Activated naive CD8-positive, alpha-beta T cell treated with anti-CD3 and anti-CD28 coated beads for 36 hours (primary cell): ENCODE results near the gene DAGLA. TPM values are rescaled to one million over a fixed set of nuclear protein-coding genes. Genes with fewer than 3 reads are reported as not detected.

ENCODE experiments used
- DNase-seq: peaks from one replicate; pipeline ENCODE4 v3.0.0; 2021
- H3K27ac Mint-ChIP-seq: one replicate; pipeline ENCODE4 v1.8.0; 2022; ENCODE audit warnings: mild to moderate bottlenecking, moderate library complexity, mixed read lengths
- H3K27me3 Mint-ChIP-seq: one replicate; pipeline ENCODE4 v1.8.0; 2022; ENCODE audit warnings: mild to moderate bottlenecking, mixed read lengths
- H3K36me3 Mint-ChIP-seq: one replicate; pipeline ENCODE4 v1.8.0; 2021; ENCODE audit warnings: mild to moderate bottlenecking, mixed read lengths
- H3K4me1 Mint-ChIP-seq: one replicate; pipeline ENCODE4 v1.8.0; 2021; ENCODE audit warnings: mixed read lengths
- H3K4me3 Mint-ChIP-seq: one replicate; pipeline ENCODE4 v1.8.0; 2022; ENCODE audit warnings: mild to moderate bottlenecking, moderate library complexity, mixed read lengths
- H3K9me3 Mint-ChIP-seq: one replicate; pipeline ENCODE4 v1.8.0; 2022; ENCODE audit warnings: mixed read lengths
- total RNA-seq, 2 experiments: library from RNA; stranded (reverse); gene quantifications; one replicate each; pipeline ENCODE4 v1.2.3, GENCODE V29; 2021

Gene DAGLA
- total RNA-seq, 2 experiments from 2014 or later = 0.12 to 0.22 TPM

DNA sequence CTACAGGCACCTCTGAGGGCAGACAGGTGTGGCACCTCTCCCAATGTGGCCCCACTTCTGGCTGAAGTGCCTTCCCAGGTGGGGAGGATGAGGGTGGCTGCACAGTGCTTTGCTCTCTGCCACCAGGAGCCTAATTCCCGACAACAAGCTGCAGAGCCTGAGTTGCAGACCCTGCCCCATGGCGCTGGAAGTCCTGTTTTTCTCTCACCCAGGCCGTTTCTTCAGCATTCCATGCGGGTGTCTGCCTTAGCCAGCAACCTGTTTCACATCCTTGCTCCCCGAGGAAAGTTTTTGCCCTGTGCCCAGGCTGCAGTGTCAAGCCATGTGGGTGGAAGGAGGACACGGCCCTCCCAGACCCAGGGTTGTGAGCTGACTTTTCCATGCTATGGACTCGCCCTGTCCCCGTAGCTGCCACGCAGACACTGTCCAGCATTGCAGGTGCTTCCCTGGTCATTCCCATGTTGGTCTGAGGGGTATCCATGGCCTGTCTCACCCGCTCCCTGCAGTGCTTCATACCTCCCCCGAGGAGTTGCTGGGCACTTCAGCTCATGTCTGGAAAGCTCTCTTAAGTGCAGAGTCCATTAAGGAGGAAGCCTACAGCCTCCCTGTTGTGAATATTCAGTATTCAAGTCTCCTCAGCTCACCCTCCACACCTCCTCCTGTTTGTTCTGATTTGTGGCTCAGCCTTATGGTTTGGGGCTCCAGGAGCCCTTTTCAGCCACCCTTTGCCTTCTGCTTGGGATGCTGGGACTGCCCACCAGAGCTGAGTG, 2.9 kb downstream of the DAGLA start:
- H3K4me1 Mint-ChIP-seq = peaks cover 3% of the 10 kb centered on the region

DNA sequence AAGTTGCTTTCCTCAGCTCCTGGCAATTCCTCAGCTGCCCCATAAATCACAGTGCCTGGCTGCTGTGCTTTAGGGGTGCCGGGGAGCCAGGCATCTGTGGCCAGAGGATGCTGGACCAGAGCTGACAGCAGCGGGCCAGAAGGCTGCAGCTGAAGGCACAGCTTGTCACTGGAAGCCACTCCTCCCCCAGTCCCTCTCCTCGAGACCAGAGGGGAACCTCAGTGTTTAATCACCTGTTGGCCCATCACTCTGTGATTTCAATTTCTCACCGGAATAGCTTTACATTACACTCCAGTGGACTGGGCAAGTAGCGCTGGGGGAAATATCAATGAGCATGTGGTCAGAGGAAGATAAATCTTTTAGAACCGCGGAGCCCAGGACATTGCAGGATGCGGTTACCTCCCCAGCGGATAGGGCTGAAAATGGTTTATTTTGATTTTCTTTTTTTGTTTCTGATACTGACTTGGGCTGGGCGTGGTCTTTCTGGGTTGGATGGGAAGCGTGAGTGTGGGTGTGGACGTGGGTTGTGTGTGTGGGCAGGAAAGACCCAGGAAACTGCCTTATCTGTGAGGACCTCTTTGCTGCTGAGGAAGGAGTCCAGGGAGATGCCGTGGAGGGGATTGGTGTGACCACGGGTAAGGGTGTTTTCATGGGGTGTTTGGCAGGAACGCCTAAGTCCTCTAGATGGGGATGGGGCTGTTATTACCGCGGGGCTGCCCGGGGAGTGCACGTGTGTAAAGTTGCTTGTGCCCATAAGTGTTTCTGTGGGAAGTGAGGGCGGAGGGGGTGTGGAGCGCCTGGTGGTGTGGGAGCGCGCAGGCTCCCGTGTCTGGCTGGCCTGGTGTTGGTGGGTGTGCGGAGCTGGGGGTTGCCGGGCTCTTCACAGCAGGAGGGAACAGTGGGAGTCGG, 4.0 kb downstream of the DAGLA start:
- Mint-ChIP-seq H3K27me3 (peaks cover 3% of the 10 kb centered on the region), H3K4me3 (no peak overlapping the region), H3K9me3 (no peaks in the 10 kb centered on the region), H3K27ac (no peak overlapping the region), H3K36me3 (no peaks in the 10 kb centered on the region), H3K4me1 (peaks cover 3% of the 10 kb centered on the region)
- DNase-seq = no peak

More for the DNA sequence above, 2.9 kb downstream of the DAGLA start:
- Mint-ChIP-seq H3K27me3 (peaks cover 2% of the 10 kb centered on the region), H3K4me3 (no peak overlapping the region), H3K9me3 (no peaks in the 10 kb centered on the region), H3K36me3 (no peaks in the 10 kb centered on the region), H3K27ac (no peak overlapping the region)
- no peak for DNase-seq

DNA sequence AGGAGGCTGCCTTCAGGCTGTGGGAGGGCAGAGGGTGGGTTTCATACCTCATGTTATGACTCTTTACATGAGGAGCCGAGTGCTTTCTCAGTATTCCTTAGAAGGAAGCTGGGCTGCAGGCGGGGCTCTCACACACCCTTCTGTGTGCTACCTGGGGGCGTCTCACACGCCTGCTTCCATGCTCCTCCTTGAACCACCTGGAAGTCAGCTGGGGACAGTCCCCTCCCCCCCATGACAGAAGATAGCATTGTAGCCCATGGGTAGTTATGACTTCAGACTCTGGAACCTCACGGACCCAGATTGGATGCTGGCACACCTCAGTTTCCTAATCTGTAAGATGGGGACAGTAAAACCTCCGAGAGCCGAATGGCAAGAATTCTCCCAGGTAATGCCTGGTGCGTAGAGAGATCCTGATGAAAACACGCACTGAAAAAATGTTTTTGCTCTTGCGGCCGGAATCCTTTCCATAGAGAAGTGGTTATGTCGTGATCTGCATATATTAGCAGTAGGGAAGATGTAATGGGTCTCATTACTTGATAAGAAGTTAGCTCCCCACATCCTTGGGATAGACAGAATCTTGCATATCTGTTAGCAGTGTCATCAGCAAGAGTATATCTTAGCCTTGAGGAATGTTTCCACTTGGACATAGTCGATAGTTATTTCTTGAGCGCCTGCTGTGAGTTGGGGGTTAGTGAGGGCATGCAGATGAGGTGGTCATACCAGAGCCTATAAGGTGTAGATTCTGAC, 4.9 kb downstream of the DAGLA start:
- no peak overlapping the region for H3K4me3 Mint-ChIP-seq
- H3K9me3 Mint-ChIP-seq = no peaks in the 10 kb centered on the region

DNA sequence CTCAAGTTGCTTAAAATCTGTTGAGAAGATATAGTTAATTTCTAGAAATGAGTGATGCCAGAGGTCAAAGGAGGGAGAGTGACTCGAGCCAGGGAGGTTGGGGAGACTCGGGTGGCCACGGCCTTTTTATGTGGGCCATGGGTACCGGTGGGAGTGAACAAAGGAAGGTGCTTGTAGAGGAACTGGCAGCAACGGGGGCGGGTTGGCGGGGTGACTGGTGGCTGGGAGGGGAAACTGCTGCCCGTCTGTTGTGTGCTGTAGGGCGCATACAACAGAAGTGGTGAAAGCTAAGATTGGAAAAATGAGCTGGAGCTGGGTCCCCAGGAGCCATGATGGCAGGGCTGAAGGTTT, 5.4 kb downstream of the DAGLA start:
- Mint-ChIP-seq H3K4me1 (peaks cover 3% of the 10 kb centered on the region), H3K27me3 (peaks cover 4% of the 10 kb centered on the region), H3K9me3 (no peaks in the 10 kb centered on the region), H3K36me3 (no peaks in the 10 kb centered on the region), H3K4me3 (no peak overlapping the region), H3K27ac (no peak overlapping the region)
- no peak for DNase-seq

More for the DNA sequence above, 4.9 kb downstream of the DAGLA start:
- DNase-seq = no peak
- Mint-ChIP-seq H3K27ac (no peak overlapping the region), H3K36me3 (no peaks in the 10 kb centered on the region), H3K4me1 (peaks cover 3% of the 10 kb centered on the region), H3K27me3 (peaks cover 4% of the 10 kb centered on the region)

DNA sequence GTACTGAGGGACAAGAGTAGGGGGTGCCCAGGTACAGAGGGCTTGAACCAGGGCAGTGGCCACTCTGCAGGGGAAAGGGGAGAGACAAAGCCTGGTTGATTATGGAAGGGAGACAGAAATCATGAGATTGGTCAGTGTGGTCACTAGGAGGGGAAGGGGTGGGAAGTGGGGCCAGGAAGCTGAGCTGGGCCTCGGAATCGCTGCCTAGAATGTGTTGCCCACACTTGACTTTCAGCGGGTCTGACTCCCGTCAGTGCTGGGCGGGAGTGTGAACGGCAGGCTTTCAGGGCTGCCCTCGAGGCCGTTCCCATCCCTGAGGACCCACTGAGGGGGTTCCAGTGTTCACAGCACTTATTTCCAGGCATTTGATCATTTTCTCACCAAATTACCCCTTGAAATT, 5.9 kb downstream of the DAGLA start:
- DNase-seq = no peak
- Mint-ChIP-seq H3K27ac (no peak overlapping the region), H3K4me3 (no peak overlapping the region), H3K9me3 (no peaks in the 10 kb centered on the region), H3K27me3 (peaks cover 4% of the 10 kb centered on the region), H3K36me3 (no peaks in the 10 kb centered on the region), H3K4me1 (no peaks in the 10 kb centered on the region)

DNA sequence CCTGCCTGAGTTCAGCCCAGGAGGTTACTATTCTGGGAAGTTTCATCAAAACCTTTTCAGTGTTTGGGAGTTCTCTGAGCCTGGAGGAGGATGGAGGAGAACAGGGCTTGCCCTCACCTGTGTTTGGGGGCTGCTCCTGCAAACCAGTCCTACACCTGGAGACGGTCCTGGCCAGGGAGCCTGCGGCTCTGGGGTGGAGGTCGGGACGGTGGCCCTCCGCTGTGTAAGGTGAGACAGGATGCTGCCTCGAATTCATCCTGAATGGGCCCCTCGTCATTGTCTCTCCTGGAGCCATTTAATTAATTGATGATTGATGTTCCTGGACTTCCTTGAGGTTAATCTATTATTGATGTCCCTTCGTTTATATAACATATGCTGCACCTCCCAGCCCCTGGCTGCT, 6.3 kb downstream of the DAGLA start:
- Mint-ChIP-seq H3K4me3 (no peak overlapping the region), H3K36me3 (no peaks in the 10 kb centered on the region), H3K27ac (no peak overlapping the region), H3K27me3 (peaks cover 4% of the 10 kb centered on the region), H3K4me1 (no peaks in the 10 kb centered on the region), H3K9me3 (no peaks in the 10 kb centered on the region)
- DNase-seq = no peak

DNA sequence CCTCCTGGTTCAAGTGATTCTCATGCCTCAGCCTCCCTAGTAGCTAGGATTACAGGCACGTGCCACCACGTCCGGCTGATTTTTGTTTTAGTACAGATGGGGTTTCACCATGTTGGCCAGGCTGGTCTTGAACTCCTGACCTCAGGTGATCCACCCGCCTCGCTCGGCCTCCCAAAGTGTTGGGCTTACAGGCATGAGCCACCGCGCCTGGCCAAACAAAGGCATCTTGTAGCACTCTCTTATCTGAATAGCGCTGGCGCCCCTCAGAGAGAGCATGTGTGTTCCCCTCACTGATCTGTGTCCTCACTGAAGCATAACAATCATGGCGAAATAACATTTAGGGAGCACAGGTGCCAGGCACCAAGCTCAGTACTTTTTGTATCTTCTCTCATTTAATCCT, 7.2 kb downstream of the DAGLA start:
- no peaks in the 10 kb centered on the region for H3K36me3 Mint-ChIP-seq
- H3K27me3 Mint-ChIP-seq = peaks cover 4% of the 10 kb centered on the region
- H3K4me3 Mint-ChIP-seq = no peak overlapping the region
- H3K27ac Mint-ChIP-seq = no peak overlapping the region
- DNase-seq = no peak
- no peaks in the 10 kb centered on the region for H3K4me1 Mint-ChIP-seq
- no peaks in the 10 kb centered on the region for H3K9me3 Mint-ChIP-seq

DNA sequence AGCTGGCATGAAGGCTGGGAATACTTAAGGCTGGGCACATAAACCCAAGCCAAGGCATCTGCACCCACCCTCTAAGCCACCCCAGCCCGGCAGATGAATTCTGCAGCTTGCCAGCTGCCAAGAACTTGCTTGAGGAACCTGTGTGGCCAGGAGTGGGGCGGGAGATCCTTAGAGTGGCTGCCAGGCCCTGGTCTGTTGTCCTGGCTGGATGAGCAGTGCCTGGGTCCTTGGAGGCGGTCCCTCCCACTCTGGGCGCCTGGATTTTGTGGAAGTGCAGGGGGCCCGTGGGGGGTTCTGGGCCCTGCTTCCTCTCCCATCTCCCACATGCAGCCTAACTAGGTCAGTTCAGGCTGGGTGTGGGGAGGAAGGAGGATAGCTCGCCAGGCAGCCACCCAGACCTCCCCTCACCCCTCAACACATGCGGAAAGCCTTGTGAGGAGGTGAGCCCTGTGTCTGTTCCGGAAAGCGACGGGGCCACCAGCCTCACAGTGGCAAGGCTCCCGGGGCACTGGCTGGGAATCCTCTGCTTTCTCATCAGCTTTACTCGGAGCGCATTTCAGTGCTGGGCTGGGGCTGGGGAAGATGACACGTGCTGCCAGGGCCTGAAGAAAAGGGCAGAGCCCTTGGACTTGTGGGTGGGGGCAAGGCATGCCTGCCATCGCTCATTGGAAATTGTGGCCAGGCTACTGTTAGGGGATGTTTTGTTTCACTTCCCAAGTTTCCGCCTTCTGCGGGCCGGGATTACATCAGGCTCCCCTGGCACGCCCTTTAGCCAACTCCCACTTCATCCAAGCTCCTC, 8.4 kb downstream of the DAGLA start:
- H3K4me3 Mint-ChIP-seq = no peak overlapping the region
- DNase-seq = no peak
- no peaks in the 10 kb centered on the region for H3K4me1 Mint-ChIP-seq
- no peaks in the 10 kb centered on the region for H3K9me3 Mint-ChIP-seq
- peaks cover 4% of the 10 kb centered on the region for H3K27me3 Mint-ChIP-seq
- H3K36me3 Mint-ChIP-seq = no peaks in the 10 kb centered on the region
- no peak overlapping the region for H3K27ac Mint-ChIP-seq

DNA sequence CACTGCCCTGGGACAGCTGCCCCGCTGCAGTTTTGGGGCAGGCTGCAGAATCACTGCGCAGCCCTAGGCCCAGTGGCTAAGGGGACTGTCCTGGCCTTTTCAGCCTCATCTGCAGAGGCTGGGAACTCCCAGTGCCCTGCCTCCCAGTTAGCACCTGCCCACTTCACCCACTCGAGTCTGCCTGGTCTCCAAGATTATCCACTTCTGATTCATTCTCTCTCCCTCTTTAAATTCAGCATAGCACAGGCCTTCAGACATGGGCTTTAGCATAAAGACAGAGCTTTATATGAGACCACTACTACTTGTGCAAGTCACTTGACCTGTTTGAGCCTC, 8.9 kb downstream of the DAGLA start:
- Mint-ChIP-seq H3K36me3 (no peaks in the 10 kb centered on the region), H3K4me1 (no peaks in the 10 kb centered on the region), H3K27me3 (peaks cover 4% of the 10 kb centered on the region), H3K4me3 (no peak overlapping the region), H3K27ac (no peak overlapping the region), H3K9me3 (no peaks in the 10 kb centered on the region)
- DNase-seq = no peak

DNA sequence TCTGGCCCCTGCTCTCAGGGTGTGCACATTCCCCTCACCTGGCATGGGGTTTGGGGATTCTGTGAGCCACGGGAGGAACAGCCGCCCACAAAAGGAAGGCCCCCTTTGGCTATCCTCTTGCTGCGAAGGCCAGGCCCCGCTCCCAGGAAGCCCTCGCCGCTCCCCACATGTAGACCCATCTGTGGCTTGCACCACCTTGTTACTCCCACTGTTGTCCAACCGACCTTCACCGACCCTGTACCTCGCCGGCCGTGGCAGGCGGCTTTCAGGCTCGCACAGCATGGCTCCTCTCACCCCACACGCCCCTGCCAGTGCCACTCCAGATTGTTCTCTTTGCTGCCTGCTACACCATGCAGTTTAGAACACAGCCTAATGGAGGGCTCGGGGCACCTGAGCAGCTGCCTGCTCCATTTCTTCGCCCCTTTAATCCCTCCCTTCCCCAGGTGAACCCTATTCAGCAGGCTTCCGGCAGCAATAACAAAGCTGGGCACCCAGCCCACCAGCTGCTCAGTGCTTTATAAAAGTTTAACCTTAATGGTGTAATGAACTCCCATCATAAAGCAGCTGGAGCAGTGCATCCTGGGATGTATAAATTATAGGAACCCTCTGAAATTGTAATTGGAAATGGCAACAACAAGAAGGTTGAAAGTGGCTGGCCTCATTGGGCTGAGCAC, 10.7 kb downstream of the DAGLA start:
- H3K4me3 Mint-ChIP-seq = no peak overlapping the region
- H3K9me3 Mint-ChIP-seq = no peaks in the 10 kb centered on the region
- H3K4me1 Mint-ChIP-seq = peaks cover 4% of the 10 kb centered on the region
- DNase-seq = no peak
- H3K36me3 Mint-ChIP-seq = no peaks in the 10 kb centered on the region
- no peak overlapping the region for H3K27ac Mint-ChIP-seq
- peaks cover 4% of the 10 kb centered on the region for H3K27me3 Mint-ChIP-seq

DNA sequence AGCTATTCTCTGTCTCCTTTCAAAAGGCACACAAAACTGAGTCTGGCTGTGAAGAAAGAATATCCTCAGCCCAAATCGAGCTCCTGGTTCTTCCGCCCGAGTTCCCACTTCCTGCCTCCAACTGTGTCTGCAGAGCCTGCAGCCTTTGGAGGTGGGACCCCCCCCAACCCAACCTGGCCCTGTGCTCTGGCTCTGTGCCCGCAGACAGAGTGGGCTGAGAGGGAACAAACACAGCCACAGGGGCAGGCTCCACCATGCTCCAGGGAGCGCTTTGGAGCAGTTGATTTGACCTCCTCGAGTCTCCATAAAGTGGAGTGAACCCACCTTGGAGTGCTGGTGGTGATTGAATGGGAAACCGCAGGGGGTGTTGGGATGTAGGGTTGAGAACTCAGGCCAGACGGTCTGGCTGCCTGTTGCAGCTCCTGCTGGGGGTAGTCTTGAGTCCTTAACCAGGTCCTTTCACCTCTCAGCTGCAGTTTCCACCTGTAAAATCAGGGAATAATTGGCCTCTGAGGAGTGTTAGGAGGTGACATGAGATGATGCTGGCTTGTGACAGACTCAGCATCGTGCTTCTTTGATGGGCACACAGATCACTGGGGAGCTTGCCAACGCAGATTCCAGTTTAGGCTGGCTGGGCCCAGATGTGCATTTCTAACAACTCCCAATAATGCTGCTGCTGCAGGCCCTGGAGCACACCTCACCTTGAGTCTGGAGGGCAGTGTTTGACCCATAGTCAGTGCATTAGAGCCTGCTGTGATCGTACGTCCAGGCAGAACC, 11.4 kb downstream of the DAGLA start:
- Mint-ChIP-seq H3K27me3 (peaks cover 4% of the 10 kb centered on the region), H3K9me3 (no peaks in the 10 kb centered on the region), H3K27ac (no peak overlapping the region), H3K4me1 (peaks cover 9% of the 10 kb centered on the region), H3K36me3 (no peaks in the 10 kb centered on the region), H3K4me3 (no peak overlapping the region)
- no peak for DNase-seq

DNA sequence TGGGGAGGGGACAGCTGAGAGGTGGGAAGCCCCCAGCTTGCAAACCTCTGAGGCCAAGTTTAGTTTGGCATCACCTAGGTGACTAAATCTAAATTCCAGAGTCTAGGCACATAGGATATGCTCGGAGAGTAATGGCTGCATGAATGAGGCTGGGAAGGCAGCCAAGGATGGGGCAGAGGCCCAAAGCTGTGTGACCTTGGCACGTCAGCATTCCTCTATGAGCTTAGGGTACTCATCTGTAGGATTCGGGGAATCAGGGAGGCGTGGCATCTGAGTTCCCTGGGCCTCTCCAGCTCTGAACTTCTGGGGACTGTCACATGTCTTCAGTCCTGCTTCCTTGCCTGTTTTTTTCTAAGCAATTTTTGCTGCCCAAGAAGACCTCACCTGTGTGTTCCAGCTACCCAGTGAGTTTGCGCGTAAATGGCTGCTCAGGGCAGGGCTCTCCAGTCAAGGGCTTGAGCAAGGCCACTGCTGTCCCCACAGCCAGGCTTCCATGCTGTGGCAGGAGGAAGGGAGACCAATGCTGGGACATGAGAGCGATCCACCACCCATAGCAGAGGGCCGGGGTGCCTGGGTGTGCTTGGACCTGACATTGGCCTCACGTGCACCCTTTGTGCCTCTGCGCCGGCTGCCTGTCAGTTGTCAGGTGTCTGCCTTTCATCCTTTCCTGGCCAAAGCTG, 13.9 kb downstream of the DAGLA start:
- no peaks in the 10 kb centered on the region for H3K9me3 Mint-ChIP-seq
- no peak for DNase-seq
- H3K4me3 Mint-ChIP-seq = no peak overlapping the region
- peaks cover 3% of the 10 kb centered on the region for H3K27me3 Mint-ChIP-seq
- peaks cover 20% of the 10 kb centered on the region for H3K4me1 Mint-ChIP-seq
- H3K27ac Mint-ChIP-seq = no peak overlapping the region
- H3K36me3 Mint-ChIP-seq = no peaks in the 10 kb centered on the region

DNA sequence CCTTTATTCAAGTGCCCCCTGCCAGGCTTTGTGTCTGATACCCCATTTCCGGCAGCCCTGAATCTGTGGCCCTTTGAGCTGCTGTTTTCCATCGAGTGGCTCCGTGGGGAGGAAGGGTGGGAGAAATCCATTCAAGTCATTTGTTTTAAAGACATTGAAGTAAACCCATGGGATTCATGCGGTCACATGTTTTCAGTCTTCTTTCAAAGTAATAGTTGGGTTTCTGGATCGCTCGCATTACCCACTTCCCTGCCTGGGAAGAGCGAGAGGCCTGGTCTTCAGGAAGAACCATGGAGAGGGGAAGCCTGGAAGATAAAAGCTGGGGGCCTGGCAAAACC, 14.4 kb downstream of the DAGLA start:
- DNase-seq = no peak
- Mint-ChIP-seq H3K9me3 (no peaks in the 10 kb centered on the region), H3K27ac (no peak overlapping the region), H3K4me3 (no peak overlapping the region), H3K36me3 (no peaks in the 10 kb centered on the region), H3K27me3 (no peaks in the 10 kb centered on the region), H3K4me1 (peaks cover 20% of the 10 kb centered on the region)
